ENCODE data around the gene NTN4.

The NTN4 gene

GRCh38 chr12:95615749-95616148, 174.8 kb downstream of the NTN4 start:
- no peak for ATAC-seq

GRCh38 chr12:95614390-95614982, 176.1 kb downstream of the NTN4 start:
- no peak for TF ChIP-seq CREB5 (CRISPR knock-in tag; IDR thresholded peaks at IDR 0.05; ENCODE audit: low read depth)
- no peak for TF ChIP-seq ZFP3 (CRISPR knock-in tag; IDR thresholded peaks at IDR 0.05)
- ATAC-seq = no peak

More at GRCh38 chr12:95615749-95616148, 174.8 kb downstream of the NTN4 start:
- no peak for TF ChIP-seq PATZ1 (CRISPR knock-in tag; IDR thresholded peaks at IDR 0.05; ENCODE audit: borderline replicate concordance)
- no peak for TF ChIP-seq TCF4 (CRISPR knock-in tag; IDR thresholded peaks at IDR 0.05; ENCODE audit: borderline replicate concordance)
- no peak for TF ChIP-seq CREB5 (CRISPR knock-in tag; IDR thresholded peaks at IDR 0.05; ENCODE audit: low read depth)
- no peak for TF ChIP-seq ARNTL (CRISPR knock-in tag; IDR thresholded peaks at IDR 0.05; ENCODE audit: borderline replicate concordance, low read depth)
- TF ChIP-seq ZNF565 (CRISPR knock-in tag; conservative IDR thresholded peaks at IDR 0.05; ENCODE audit: low read depth) = no peak
- no peak for TF ChIP-seq RARB (CRISPR knock-in tag; IDR thresholded peaks at IDR 0.05)
- TF ChIP-seq TOX (CRISPR knock-in tag; IDR thresholded peaks at IDR 0.05; ENCODE audit: borderline replicate concordance) = no peak
- TF ChIP-seq GLIS3 (CRISPR knock-in tag; IDR thresholded peaks at IDR 0.05) = no peak
- no peak for TF ChIP-seq CSDC2 (CRISPR knock-in tag; IDR thresholded peaks at IDR 0.05)
- TF ChIP-seq ZNF70 (CRISPR knock-in tag; IDR thresholded peaks at IDR 0.05) = no peak
- TF ChIP-seq CSRNP3 (CRISPR knock-in tag; IDR thresholded peaks at IDR 0.05) = no peak
- TF ChIP-seq ISL1 (CRISPR knock-in tag; IDR thresholded peaks at IDR 0.05) = no peak
- TF ChIP-seq OSR1 (CRISPR knock-in tag; IDR thresholded peaks at IDR 0.05) = no peak
- no peak for TF ChIP-seq ZFP30 (CRISPR knock-in tag; IDR thresholded peaks at IDR 0.05)
- TF ChIP-seq ZC3H10 (CRISPR knock-in tag; IDR thresholded peaks at IDR 0.05) = no peak
- TF ChIP-seq ZFP3 (CRISPR knock-in tag; IDR thresholded peaks at IDR 0.05) = no peak
- TF ChIP-seq POU6F1 (CRISPR knock-in tag; IDR thresholded peaks at IDR 0.05; ENCODE audit: borderline replicate concordance, low read depth) = no peak

- TF ChIP-seq PPARA (CRISPR knock-in tag; IDR thresholded peaks at IDR 0.05; ENCODE audit: borderline replicate concordance) = no peak
- ATAC-seq = no peak
Measured at GRCh38 chr12:95613021-95613420, 177.5 kb downstream of the NTN4 start.

GRCh38 chr12:95611676-95612309, 178.8 kb downstream of the NTN4 start:
- no peak for ATAC-seq
- no peak for TF ChIP-seq OSR1 (CRISPR knock-in tag; IDR thresholded peaks at IDR 0.05)
- no peak for TF ChIP-seq ZFP3 (CRISPR knock-in tag; IDR thresholded peaks at IDR 0.05)
- TF ChIP-seq CSRNP3 (CRISPR knock-in tag; IDR thresholded peaks at IDR 0.05) = no peak
- TF ChIP-seq ZNF565 (CRISPR knock-in tag; conservative IDR thresholded peaks at IDR 0.05; ENCODE audit: low read depth) = no peak
- no peak for TF ChIP-seq PATZ1 (CRISPR knock-in tag; IDR thresholded peaks at IDR 0.05; ENCODE audit: borderline replicate concordance)
- no peak for TF ChIP-seq TOX (CRISPR knock-in tag; IDR thresholded peaks at IDR 0.05; ENCODE audit: borderline replicate concordance)
- no peak for TF ChIP-seq ESRRG (CRISPR knock-in tag; IDR thresholded peaks at IDR 0.05)
- no peak for TF ChIP-seq ZNF70 (CRISPR knock-in tag; IDR thresholded peaks at IDR 0.05)
- TF ChIP-seq PPARA (CRISPR knock-in tag; IDR thresholded peaks at IDR 0.05; ENCODE audit: borderline replicate concordance) = no peak
- no peak for TF ChIP-seq ZNF8 (CRISPR knock-in tag; IDR thresholded peaks at IDR 0.05)
- TF ChIP-seq CREB5 (CRISPR knock-in tag; IDR thresholded peaks at IDR 0.05; ENCODE audit: low read depth) = no peak
- no peak for TF ChIP-seq GLIS3 (CRISPR knock-in tag; IDR thresholded peaks at IDR 0.05)
- TF ChIP-seq ISL1 (CRISPR knock-in tag; IDR thresholded peaks at IDR 0.05) = no peak

Measured in SK-N-SH treated with all-trans-retinoic acid at 6 μM for 48 hours (cell line).